Parathyroid adenoma (tissue), 2 donors: ENCODE measurements around the gene CHRDL1.

Experiments used
- H2AFZ ChIP-seq: fragments of 300-600 bp; sonication (generic); one replicate; pipeline ENCODE4 v1.7.0; 2017; ENCODE audit warnings: antibody characterized with exemption, mild to moderate bottlenecking
- H3K27ac ChIP-seq: fragments of 300-600 bp; sonication (generic); one replicate; pipeline ENCODE4 v1.7.0; 2017
- H3K27me3 ChIP-seq: fragments of 300-600 bp; sonication (generic); one replicate; pipeline ENCODE4 v1.7.0; 2017; ENCODE audit warnings: low read length; ENCODE audit not compliant: control insufficient read depth, insufficient read depth
- H3K36me3 ChIP-seq: fragments of 300-600 bp; sonication (generic); one replicate; pipeline ENCODE4 v1.7.0; 2017; ENCODE audit warnings: low read length; ENCODE audit not compliant: control insufficient read depth, insufficient read depth
- H3K4me1 ChIP-seq: fragments of 300-600 bp; sonication (generic); one replicate; pipeline ENCODE4 v1.7.0; 2017; ENCODE audit warnings: control low read depth
- H3K4me2 ChIP-seq: fragments of 300-600 bp; sonication (generic); one replicate; pipeline ENCODE4 v1.7.0; 2017; ENCODE audit warnings: low read length
- H3K4me3 ChIP-seq: fragments of 300-600 bp; sonication (generic); one replicate; pipeline ENCODE4 v1.7.0; 2017; ENCODE audit warnings: low read depth, low read length
- H3K79me2 ChIP-seq: fragments of 300-600 bp; sonication (generic); one replicate; pipeline ENCODE4 v1.7.0; 2017; ENCODE audit warnings: control low read depth
- H3K9ac ChIP-seq: fragments of 300-600 bp; sonication (generic); one replicate; pipeline ENCODE4 v1.7.0; 2017; ENCODE audit warnings: mild to moderate bottlenecking
- H3K9me3 ChIP-seq: fragments of 300-600 bp; sonication (generic); one replicate; pipeline ENCODE4 v1.7.0; 2017; ENCODE audit warnings: low read length; ENCODE audit not compliant: control insufficient read depth
- CTCF ChIP-seq: fragments of 300-600 bp; sonication (generic); IDR thresholded peaks from one replicate; pipeline ENCODE4 v1.7.0; 2017; ENCODE audit warnings: antibody characterized with exemption, mild to moderate bottlenecking
- donor health status: primary hyperparathyroidism.

CHRDL1 gene

GRCh38 chrX:110745288-110745687 is 50.3 kb downstream of the CHRDL1 start:
- Histone ChIP-seq H3K4me3 (no peak overlapping the region), H3K9ac (no peak overlapping the region), H3K4me2 (no peak overlapping the region), H2AFZ (no peak overlapping the region), H3K79me2 (no peaks in the 10 kb centered on the region), H3K9me3 (no peaks in the 10 kb centered on the region), H3K27me3 (no peaks in the 10 kb centered on the region), H3K27ac (no peak overlapping the region), H3K36me3 (no peaks in the 10 kb centered on the region), H3K4me1 (no peaks in the 10 kb centered on the region)
- no peak for TF ChIP-seq CTCF

- Histone ChIP-seq H3K9ac (no peak overlapping the region), H3K36me3 (no peaks in the 10 kb centered on the region), H3K9me3 (no peaks in the 10 kb centered on the region), H3K79me2 (no peaks in the 10 kb centered on the region), H3K27ac (no peak overlapping the region), H3K4me3 (no peak overlapping the region), H3K4me2 (no peak overlapping the region), H2AFZ (no peak overlapping the region), H3K27me3 (no peaks in the 10 kb centered on the region), H3K4me1 (no peaks in the 10 kb centered on the region)
- TF ChIP-seq CTCF = no peak
Observed at GRCh38 chrX:110743679-110744340, 51.8 kb downstream of the CHRDL1 start.

GRCh38 chrX:110741213-110741796 is 54.3 kb downstream of the CHRDL1 start:
- no peak overlapping the region for H2AFZ ChIP-seq
- no peak overlapping the region for H3K4me2 ChIP-seq
- no peaks in the 10 kb centered on the region for H3K4me1 ChIP-seq
- H3K27ac ChIP-seq = no peak overlapping the region
- H3K9ac ChIP-seq = no peak overlapping the region
- H3K27me3 ChIP-seq = no peaks in the 10 kb centered on the region
- no peaks in the 10 kb centered on the region for H3K9me3 ChIP-seq
- H3K79me2 ChIP-seq = no peaks in the 10 kb centered on the region
- TF ChIP-seq CTCF = no peak
- H3K4me3 ChIP-seq = no peak overlapping the region
- no peaks in the 10 kb centered on the region for H3K36me3 ChIP-seq

GRCh38 chrX:110734894-110735541 is 60.6 kb downstream of the CHRDL1 start:
- Histone ChIP-seq H3K79me2 (no peaks in the 10 kb centered on the region), H3K9ac (no peak overlapping the region), H3K4me3 (no peak overlapping the region), H3K36me3 (no peaks in the 10 kb centered on the region), H2AFZ (no peak overlapping the region), H3K27me3 (no peaks in the 10 kb centered on the region), H3K9me3 (no peaks in the 10 kb centered on the region), H3K4me2 (no peak overlapping the region), H3K4me1 (no peaks in the 10 kb centered on the region), H3K27ac (no peak overlapping the region)
- TF ChIP-seq CTCF = no peak
